ENCODE measurements around the gene C22orf15. TPM values are rescaled to one million over a fixed set of nuclear protein-coding genes. Genes with fewer than 3 reads are reported as not detected.
A peak's percentile ranks its signal among the peaks of the same experiment; 100 is the strongest.
"Not testable (repeated sequence)": the region's sequence is repeated elsewhere in the genome, so short reads cannot be mapped to it uniquely, and the experiment has no call there.

C22orf15 gene
- 1 to 10 TPM; 2.2 to 2.5 (median 2.3) TPM for polyA plus RNA-seq (ENCODE audit: insufficient read length in 3 of 3)

GRCh38 chr22:23762842-23763578, at the start of gene C22orf15:
C22orf15 (plus strand) TSS chr22:23762990; CDS start chr22:23763307, 317 bp downstream.
- no peak for DNase-seq (ENCODE audit: low read depth in 3 of 3, low spot score in 2 of 3)

- DNase-seq (ENCODE audit: low read depth in 3 of 3, low spot score in 2 of 3) = no peak
Measured at GRCh38 chr22:23713696-23714595, 48.8 kb upstream of the C22orf15 start.

- DNase-seq (ENCODE audit: low read depth in 3 of 3, low spot score in 2 of 3) = no peak
Measured at GRCh38 chr22:23714596-23715578, 47.9 kb upstream of the C22orf15 start.

GRCh38 chr22:23715806-23716375, 46.9 kb upstream of the C22orf15 start:
- DNase-seq (ENCODE audit: low read depth in 3 of 3, low spot score in 2 of 3) = no peak

GRCh38 chr22:23716811-23717801, 45.7 kb upstream of the C22orf15 start:
- peak; percentile 68 to 76 (median 75) for DNase-seq (ENCODE audit: low read depth in 3 of 3, low spot score in 2 of 3)

GRCh38 chr22:23718371-23719165, 44.2 kb upstream of the C22orf15 start:
- no peak for DNase-seq (ENCODE audit: low read depth in 3 of 3, low spot score in 2 of 3)

GRCh38 chr22:23720855-23721254, 41.9 kb upstream of the C22orf15 start:
- DNase-seq (ENCODE audit: low read depth in 3 of 3, low spot score in 2 of 3) = no peak

- DNase-seq (ENCODE audit: low read depth in 3 of 3, low spot score in 2 of 3) = no peak
Measured at GRCh38 chr22:23722160-23722559, 40.6 kb upstream of the C22orf15 start.

GRCh38 chr22:23722724-23723123, 40.1 kb upstream of the C22orf15 start:
- DNase-seq (ENCODE audit: low read depth in 3 of 3, low spot score in 2 of 3) = no peak

GRCh38 chr22:23728108-23728507, 34.7 kb upstream of the C22orf15 start:
- not testable (repeated sequence) for DNase-seq (ENCODE audit: low read depth in 3 of 3, low spot score in 2 of 3)

GRCh38 chr22:23737696-23738095, 25.1 kb upstream of the C22orf15 start:
- no peak for DNase-seq (ENCODE audit: low read depth in 3 of 3, low spot score in 2 of 3)

GRCh38 chr22:23742505-23743264, 20.1 kb upstream of the C22orf15 start:
- no peak for DNase-seq (ENCODE audit: low read depth in 3 of 3, low spot score in 2 of 3)

- no peak for DNase-seq (ENCODE audit: low read depth in 3 of 3, low spot score in 2 of 3)
Measured at GRCh38 chr22:23743303-23743705, 19.5 kb upstream of the C22orf15 start.

- DNase-seq (ENCODE audit: low read depth in 3 of 3, low spot score in 2 of 3) = no peak
Measured at GRCh38 chr22:23744001-23744400, 18.8 kb upstream of the C22orf15 start.

- no peak for DNase-seq (ENCODE audit: low read depth in 3 of 3, low spot score in 2 of 3)
Measured at GRCh38 chr22:23744485-23744884, 18.3 kb upstream of the C22orf15 start.

- no peak for DNase-seq (ENCODE audit: low read depth in 3 of 3, low spot score in 2 of 3)
Measured at GRCh38 chr22:23745791-23746190, 17.0 kb upstream of the C22orf15 start.

- no peak for DNase-seq (ENCODE audit: low read depth in 3 of 3, low spot score in 2 of 3)
Measured at GRCh38 chr22:23749841-23750301, 12.9 kb upstream of the C22orf15 start.

Data from right renal cortex interstitium (tissue), 3 donors.